GM12874 (cell line): Measurements from ENCODE around the gene ABHD5.

Source experiments
- TF ChIP-seq, protein P1 (sequence below): IDR thresholded peaks from 2 replicates; pipeline ENCODE4 v1.5.1; 2011; ENCODE audit warnings: low read depth, mild to moderate bottlenecking, control low read depth, low read length, moderate library complexity; ENCODE audit not compliant: insufficient read depth

ABHD5 gene

DNA sequence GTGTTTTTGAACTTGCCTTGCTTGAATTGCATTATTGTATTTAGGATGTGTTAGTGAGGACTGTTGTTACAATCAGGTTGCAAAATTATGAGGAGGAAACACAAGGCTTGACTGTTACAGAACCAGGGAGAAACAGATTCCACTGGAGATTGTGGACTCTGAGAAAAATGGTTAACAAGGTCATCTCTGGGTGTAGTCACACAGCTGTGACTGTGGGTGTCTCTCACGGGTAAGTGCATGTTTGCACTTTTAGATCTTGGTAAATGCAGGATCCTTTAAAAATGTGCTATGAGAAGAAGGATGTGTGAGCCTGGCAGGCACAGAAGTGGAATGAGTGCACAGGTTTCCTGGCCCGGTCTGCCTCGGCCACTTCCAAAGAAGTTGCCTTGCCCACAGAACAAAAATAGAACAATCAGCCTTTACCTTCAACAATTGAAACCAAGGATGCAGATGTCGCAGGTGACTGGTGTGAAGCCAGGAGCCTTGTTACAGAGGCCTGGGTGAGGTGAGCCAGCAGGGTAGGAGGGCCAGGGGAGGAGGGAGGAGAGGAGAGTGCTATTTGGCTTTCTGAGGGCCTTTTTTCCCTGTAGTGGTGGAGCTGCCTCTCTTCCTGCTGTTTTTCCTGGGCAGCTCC is 68.0 kb downstream of the ABHD5 start:
- TF ChIP-seq, protein P1, sequence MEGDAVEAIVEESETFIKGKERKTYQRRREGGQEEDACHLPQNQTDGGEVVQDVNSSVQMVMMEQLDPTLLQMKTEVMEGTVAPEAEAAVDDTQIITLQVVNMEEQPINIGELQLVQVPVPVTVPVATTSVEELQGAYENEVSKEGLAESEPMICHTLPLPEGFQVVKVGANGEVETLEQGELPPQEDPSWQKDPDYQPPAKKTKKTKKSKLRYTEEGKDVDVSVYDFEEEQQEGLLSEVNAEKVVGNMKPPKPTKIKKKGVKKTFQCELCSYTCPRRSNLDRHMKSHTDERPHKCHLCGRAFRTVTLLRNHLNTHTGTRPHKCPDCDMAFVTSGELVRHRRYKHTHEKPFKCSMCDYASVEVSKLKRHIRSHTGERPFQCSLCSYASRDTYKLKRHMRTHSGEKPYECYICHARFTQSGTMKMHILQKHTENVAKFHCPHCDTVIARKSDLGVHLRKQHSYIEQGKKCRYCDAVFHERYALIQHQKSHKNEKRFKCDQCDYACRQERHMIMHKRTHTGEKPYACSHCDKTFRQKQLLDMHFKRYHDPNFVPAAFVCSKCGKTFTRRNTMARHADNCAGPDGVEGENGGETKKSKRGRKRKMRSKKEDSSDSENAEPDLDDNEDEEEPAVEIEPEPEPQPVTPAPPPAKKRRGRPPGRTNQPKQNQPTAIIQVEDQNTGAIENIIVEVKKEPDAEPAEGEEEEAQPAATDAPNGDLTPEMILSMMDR = no peak

DNA sequence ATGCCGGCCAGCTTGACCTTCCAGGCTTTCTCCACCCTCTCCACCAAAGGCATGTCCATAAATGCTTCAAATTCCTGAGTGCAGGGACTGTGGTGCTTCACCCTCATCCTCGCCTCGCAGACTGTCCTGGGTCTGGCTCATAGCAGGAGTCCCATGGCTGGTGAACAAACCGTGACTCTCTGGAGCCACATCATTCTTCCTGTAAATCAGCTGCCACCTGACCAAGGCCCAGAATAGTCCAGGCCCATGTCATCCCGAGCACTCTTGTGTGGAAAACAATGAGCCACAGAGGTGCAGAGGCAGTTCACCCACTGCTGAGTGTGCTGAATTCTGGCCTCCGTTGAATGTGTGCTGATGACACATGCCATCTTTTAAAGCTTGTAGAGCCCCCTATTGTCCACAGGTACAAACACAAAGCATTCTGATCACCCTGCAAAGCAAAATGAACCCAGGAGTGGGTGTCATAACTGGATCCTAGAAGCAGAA is 68.6 kb downstream of the ABHD5 start:
- TF ChIP-seq, protein P1 = 0 out of 2 replicates have a peak, but pooled peaks have one; percentile 8

DNA sequence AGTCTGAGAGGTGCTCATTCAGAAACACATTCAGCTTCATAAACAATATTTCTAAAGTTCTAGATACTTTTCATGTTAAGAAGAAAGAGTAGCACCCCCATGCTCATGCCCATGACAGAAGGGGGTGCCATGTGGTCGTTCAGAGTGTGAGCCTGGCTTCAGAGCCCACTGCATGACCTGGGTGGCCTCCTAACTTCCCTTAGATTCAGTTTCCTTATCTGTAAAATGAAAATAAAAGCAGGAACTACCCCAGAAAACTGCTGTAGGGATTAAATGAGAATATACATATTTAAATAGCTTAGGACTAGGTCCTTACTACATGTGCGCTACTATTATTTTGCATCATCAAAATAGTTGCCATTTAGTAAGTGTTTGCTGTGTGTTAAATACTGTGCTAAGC is 69.2 kb downstream of the ABHD5 start:
- TF ChIP-seq, protein P1 = no peak

DNA sequence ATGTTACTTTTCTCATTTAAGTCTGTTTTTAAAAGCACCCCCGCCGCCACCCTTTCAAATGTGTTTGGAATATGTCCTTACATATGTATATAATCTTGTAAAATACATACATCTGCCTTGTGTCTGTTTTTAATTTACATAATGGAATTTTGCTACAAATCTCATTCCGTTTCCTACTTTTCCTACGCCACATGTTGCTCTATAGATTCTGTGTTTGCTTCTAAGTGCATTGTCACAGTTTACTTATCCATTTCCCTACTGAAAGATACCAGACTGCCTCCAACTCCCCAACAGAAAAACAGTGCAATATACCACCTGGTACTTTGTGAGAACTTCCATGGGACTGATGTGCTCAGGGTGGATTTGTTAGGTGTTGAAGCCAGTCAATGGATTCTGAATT is 70.2 kb downstream of the ABHD5 start:
- TF ChIP-seq, protein P1 = no peak

DNA sequence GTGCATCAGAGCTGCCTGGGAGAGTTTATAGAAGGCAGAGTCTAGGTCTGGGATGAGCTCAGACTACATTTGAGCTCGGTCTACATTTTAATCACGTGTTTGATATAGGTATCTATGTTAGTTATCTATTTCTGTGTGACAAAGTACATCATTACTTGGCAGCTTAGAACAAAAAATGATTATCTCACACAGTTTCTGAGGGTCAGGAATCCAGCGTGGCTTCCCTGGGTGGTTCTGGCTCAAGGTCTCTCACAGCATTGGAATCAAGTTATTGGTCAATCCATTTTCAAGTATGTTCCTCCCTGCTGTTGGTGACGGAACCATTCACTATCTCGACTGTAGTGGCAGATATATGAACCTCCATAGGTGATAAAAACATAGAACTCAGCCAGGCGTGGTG is 71.7 kb downstream of the ABHD5 start:
- TF ChIP-seq, protein P1 = no peak

DNA sequence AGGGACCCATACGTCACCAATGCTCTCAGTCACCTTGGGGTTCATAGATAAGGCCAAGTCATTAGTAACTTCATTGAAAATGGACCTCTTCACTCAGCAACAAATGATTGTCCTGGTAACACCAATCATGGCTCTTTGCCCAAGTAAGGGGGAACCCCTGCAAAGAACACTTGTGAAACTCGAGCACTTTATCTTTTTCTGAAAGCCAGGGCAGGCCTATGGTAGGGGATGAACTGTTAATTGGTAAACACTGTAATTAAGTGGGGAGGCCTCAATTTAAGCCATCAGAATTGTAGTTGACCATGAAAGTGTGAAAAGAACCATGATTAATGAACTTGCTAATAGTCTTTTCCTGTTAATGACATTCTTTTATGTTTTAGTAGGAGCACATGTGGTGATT is 73.3 kb downstream of the ABHD5 start:
- TF ChIP-seq, protein P1 = no peak

DNA sequence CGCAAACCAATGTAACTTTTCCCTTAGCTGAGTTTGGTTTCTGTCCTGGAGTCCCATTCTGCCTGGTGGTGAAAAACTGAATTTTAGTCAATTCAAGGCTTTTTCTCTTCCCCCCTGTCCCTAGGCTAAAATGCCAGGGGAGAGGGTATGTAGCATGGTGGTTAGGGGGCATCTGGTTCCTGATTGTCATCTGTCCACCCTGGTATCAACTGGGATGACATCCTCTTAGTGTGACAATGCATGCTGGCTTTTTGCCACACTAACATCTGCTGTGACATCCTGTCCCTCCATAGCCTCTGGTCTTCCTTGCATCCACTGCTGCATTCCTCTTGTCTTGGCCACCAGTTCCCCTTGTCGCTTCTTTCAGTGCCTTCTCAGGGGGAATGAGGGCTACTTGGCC is 73.7 kb downstream of the ABHD5 start:
- TF ChIP-seq, protein P1 = no peak
